ENCODE measurements around the gene HDAC4.

The HDAC4 gene

GRCh38 chr2:239160226-239161143 lies 240.3 kb downstream of the HDAC4 start:
- DNase-seq: no peak

GRCh38 chr2:239159476-239159911 lies 241.3 kb downstream of the HDAC4 start:
- DNase-seq: no peak

- no peak for DNase-seq
These were observed 242.0 kb downstream of the HDAC4 start for GRCh38 chr2:239158641-239159475.

- DNase-seq: no peak
These were observed 243.0 kb downstream of the HDAC4 start for GRCh38 chr2:239157771-239158170.

GRCh38 chr2:239157269-239157668 lies 243.6 kb downstream of the HDAC4 start:
- DNase-seq: no peak

GRCh38 chr2:239156516-239157265 lies 244.1 kb downstream of the HDAC4 start:
- DNase-seq: no peak

GRCh38 chr2:239155806-239156480 lies 244.9 kb downstream of the HDAC4 start:
- no peak for DNase-seq

- DNase-seq: no peak
These were observed 245.6 kb downstream of the HDAC4 start for GRCh38 chr2:239154971-239155805.

- no peak for DNase-seq
These were observed 246.8 kb downstream of the HDAC4 start for GRCh38 chr2:239153806-239154591.

- DNase-seq: no peak
These were observed 247.9 kb downstream of the HDAC4 start for GRCh38 chr2:239152916-239153305.

- DNase-seq: no peak
These were observed 248.4 kb downstream of the HDAC4 start for GRCh38 chr2:239152239-239152915.

- DNase-seq: no peak
These were observed 249.4 kb downstream of the HDAC4 start for GRCh38 chr2:239151201-239152131.

- DNase-seq: peak; percentile 40
These were observed 250.5 kb downstream of the HDAC4 start for GRCh38 chr2:239150125-239151011.

GRCh38 chr2:239149501-239149900 lies 251.3 kb downstream of the HDAC4 start:
- DNase-seq: no peak

GRCh38 chr2:239148495-239149200 lies 252.2 kb downstream of the HDAC4 start:
- no peak for DNase-seq

GRCh38 chr2:239147376-239147775 lies 253.4 kb downstream of the HDAC4 start:
- no peak for DNase-seq

- DNase-seq: no peak
These were observed 254.1 kb downstream of the HDAC4 start for GRCh38 chr2:239146741-239147181.

All from CD4-positive, alpha-beta T cell treated with Interleukin-12 subunit alpha and Interleukin-12 subunit beta, for 1 hour (primary cell).